ENCODE measurements around the gene ZCCHC7. TPM values are rescaled to one million over a fixed set of nuclear protein-coding genes. Genes with fewer than 3 reads are reported as not detected.

ZCCHC7 gene
- total RNA-seq, 1 experiment from 2014 or later, result 41.7 TPM

DNA sequence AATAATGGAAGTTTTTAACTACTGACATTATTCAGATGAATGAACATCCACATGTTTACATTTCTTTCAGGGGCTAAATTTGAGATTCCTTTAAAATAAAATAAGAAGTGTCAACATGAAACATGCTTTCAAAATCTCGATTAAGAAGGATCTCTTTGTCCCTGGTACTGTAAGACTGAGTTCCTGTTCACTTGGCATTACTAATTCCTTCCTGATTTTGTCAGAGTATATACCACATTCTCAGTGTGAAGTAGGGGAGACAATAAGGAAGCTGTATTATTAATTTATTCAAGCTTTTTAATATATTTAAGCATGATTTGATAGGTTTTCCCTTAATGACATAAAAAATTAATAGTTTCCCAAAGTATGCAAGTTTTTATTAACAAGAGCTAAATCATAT lies 220.6 kb downstream of the ZCCHC7 start:
- Mint-ChIP-seq H3K4me1 (ENCODE audit: insufficient read depth, unreplicated experiment) (no peaks in the 10 kb centered on the region), H3K27ac (ENCODE audit: low read depth, unreplicated experiment) (no peak overlapping the region), H3K27me3 (ENCODE audit: insufficient read depth, unreplicated experiment) (no peaks in the 10 kb centered on the region), H3K4me3 (ENCODE audit: unreplicated experiment) (no peak overlapping the region), H3K36me3 (ENCODE audit: insufficient read depth, unreplicated experiment) (no peaks in the 10 kb centered on the region), H3K9me3 (ENCODE audit: unreplicated experiment) (no peaks in the 10 kb centered on the region)
- no peak for DNase-seq (ENCODE audit: unreplicated experiment)
- intact Hi-C loops (cut with micrococcal nuclease), result no loop called here
- ChIA-PET CTCF (interaction anchor here (0.6 to 2.2 kb wide), 5 partner anchors 10 to 468 kb away, joined by 3 to 7 read pairs (median 3); no protein-coding TSS in a partner anchor), POLR2A (interaction anchor here (0.6 kb wide), 2 partner anchors 21 to 123 kb away, joined by 3 read pairs; no protein-coding TSS in a partner anchor)
- TF ChIP-seq CTCF (IDR thresholded peaks at IDR 0.05; ENCODE audit: unreplicated experiment), result no peak
- no TSS peak for BruUV-seq (replicated peaks)

- intact Hi-C loops (cut with micrococcal nuclease), result no loop called here
- H3K4me3 Mint-ChIP-seq (ENCODE audit: unreplicated experiment), result no peak overlapping the region
- no peaks in the 10 kb centered on the region for H3K4me1 Mint-ChIP-seq (ENCODE audit: insufficient read depth, unreplicated experiment)
- H3K27me3 Mint-ChIP-seq (ENCODE audit: insufficient read depth, unreplicated experiment), result no peaks in the 10 kb centered on the region
- H3K27ac Mint-ChIP-seq (ENCODE audit: low read depth, unreplicated experiment), result no peak overlapping the region
- H3K36me3 Mint-ChIP-seq (ENCODE audit: insufficient read depth, unreplicated experiment), result no peaks in the 10 kb centered on the region
- no TSS peak for BruUV-seq (replicated peaks)
- no peak for DNase-seq (ENCODE audit: unreplicated experiment)
- POLR2A ChIA-PET, result interaction anchor here (0.5 to 1.0 kb wide), 3 partner anchors 14 to 1150 kb away, joined by 3 to 4 read pairs (median 3); no protein-coding TSS in a partner anchor
- CTCF ChIA-PET, result interaction anchor here (0.6 to 2.2 kb wide), 4 partner anchors 10 to 711 kb away, joined by 3 to 7 read pairs (median 3); no protein-coding TSS in a partner anchor
- H3K9me3 Mint-ChIP-seq (ENCODE audit: unreplicated experiment), result no peaks in the 10 kb centered on the region
- no peak for TF ChIP-seq CTCF (IDR thresholded peaks at IDR 0.05; ENCODE audit: unreplicated experiment)
Observed at GRCh38 chr9:37341704-37342103, 221.3 kb downstream of the ZCCHC7 start.

- POLR2A ChIA-PET, result no interaction called here
- H3K4me1 Mint-ChIP-seq (ENCODE audit: insufficient read depth, unreplicated experiment), result no peaks in the 10 kb centered on the region
Observed at GRCh38 chr9:37342493-37342892, 222.1 kb downstream of the ZCCHC7 start.

GRCh38 chr9:37342895-37343294 lies 222.5 kb downstream of the ZCCHC7 start:
- no peaks in the 10 kb centered on the region for H3K9me3 Mint-ChIP-seq (ENCODE audit: unreplicated experiment)
- no peaks in the 10 kb centered on the region for H3K4me1 Mint-ChIP-seq (ENCODE audit: insufficient read depth, unreplicated experiment)
- no peaks in the 10 kb centered on the region for H3K27me3 Mint-ChIP-seq (ENCODE audit: insufficient read depth, unreplicated experiment)
- no peak for DNase-seq (ENCODE audit: unreplicated experiment)
- TF ChIP-seq CTCF (IDR thresholded peaks at IDR 0.05; ENCODE audit: unreplicated experiment), result no peak
- CTCF ChIA-PET, result no interaction called here
- no TSS peak for BruUV-seq (replicated peaks)
- H3K36me3 Mint-ChIP-seq (ENCODE audit: insufficient read depth, unreplicated experiment), result peaks cover 8% of the 10 kb centered on the region
- intact Hi-C loops (cut with micrococcal nuclease), result no loop called here
- no peak overlapping the region for H3K27ac Mint-ChIP-seq (ENCODE audit: low read depth, unreplicated experiment)
- POLR2A ChIA-PET, result no interaction called here
- H3K4me3 Mint-ChIP-seq (ENCODE audit: unreplicated experiment), result no peak overlapping the region

More at GRCh38 chr9:37342493-37342892, 222.1 kb downstream of the ZCCHC7 start:
- H3K9me3 Mint-ChIP-seq (ENCODE audit: unreplicated experiment), result no peaks in the 10 kb centered on the region
- no peaks in the 10 kb centered on the region for H3K27me3 Mint-ChIP-seq (ENCODE audit: insufficient read depth, unreplicated experiment)
- DNase-seq (ENCODE audit: unreplicated experiment), result peak; percentile 6
- CTCF ChIA-PET, result interaction anchor here (1.2 to 2.2 kb wide), 2 partner anchors 21 to 470 kb away, joined by 3 to 7 read pairs; no protein-coding TSS in a partner anchor
- intact Hi-C loops (cut with micrococcal nuclease), result no loop called here
- H3K27ac Mint-ChIP-seq (ENCODE audit: low read depth, unreplicated experiment), result no peak overlapping the region
- no peak for TF ChIP-seq CTCF (IDR thresholded peaks at IDR 0.05; ENCODE audit: unreplicated experiment)
- peaks cover 7% of the 10 kb centered on the region for H3K36me3 Mint-ChIP-seq (ENCODE audit: insufficient read depth, unreplicated experiment)
- BruUV-seq (replicated peaks), result no TSS peak
- H3K4me3 Mint-ChIP-seq (ENCODE audit: unreplicated experiment), result no peak overlapping the region
